CD4-positive, alpha-beta T cell treated with Interleukin-17A for 4 hours (primary cell): ENCODE results near the gene STIM1.
"Not testable (repeated sequence)": the region's sequence is repeated elsewhere in the genome, so short reads cannot be mapped to it uniquely, and the experiment has no call there.

Source experiments
- DNase-seq: peaks from one replicate; pipeline ENCODE4 v3.0.0-alpha.2; 2020; ENCODE audit warnings: mixed read lengths

Gene STIM1

DNA sequence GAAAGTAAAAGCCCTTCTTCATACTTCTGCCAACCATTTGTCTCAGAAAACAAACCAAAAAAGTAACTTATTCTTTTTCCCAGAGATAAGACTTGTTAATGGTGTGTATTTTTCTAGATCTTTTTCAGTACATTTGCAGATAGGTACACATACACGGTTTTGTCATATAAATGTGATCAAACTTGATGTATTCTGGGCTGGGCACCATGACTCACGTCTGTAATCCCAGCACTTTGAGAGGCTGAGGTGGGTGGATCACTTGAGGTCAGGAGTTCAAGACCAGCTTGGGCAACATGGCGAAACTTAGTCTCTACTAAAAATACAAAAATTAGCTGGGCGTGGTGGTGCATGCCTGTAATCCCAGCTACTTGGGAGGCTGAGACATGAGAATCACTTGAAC is 274.8 kb downstream of the STIM1 start:
- not testable (repeated sequence) for DNase-seq

DNA sequence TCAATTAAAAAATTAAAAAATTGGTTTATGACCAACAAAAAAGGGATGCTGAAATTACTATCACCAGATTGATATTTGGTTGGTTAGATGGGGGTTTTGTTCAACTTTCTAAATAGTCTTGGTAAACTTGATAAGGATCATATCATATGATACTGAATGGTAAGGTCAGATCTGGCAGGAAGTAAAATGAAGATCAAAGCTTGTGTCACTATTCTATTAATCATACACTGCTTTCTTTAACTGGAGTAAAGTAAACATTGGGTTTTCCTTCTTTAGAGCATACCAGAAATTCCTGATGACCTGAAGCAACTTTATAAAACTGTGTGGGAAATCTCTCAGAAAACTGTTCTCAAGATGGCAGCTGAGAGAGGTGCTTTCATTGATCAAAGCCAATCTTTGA is 279.3 kb downstream of the STIM1 start:
- no peak for DNase-seq

- no peak for DNase-seq
These were observed 283.0 kb downstream of the STIM1 start for GRCh38 chr11:4138497-4138896.

DNA sequence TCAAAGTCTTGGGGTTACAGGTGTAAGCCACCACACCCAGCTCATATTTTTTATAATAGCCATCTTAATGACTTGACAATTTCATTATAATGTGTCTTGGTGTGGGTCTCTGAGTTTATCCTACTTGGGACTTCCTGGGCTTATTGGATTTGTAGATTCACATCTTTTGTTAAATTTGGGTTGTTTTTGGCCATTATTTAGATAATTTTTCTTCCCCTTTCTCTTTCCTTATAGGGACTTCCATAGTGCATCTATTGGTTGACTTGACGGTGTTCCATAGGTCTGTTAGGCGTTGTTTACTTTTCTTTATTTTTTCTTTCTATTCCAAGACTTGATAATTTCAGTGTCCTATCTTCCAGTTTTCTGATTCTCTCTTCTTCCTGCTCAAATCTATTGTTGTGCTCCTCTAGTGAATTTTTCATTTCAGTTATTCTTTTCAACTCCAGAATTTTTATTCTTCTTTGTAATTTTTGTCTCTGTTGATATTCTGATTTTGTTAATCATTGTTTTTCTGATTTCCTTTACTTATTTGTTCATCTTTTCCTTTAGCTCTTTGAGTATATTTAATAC is 284.7 kb downstream of the STIM1 start:
- no peak for DNase-seq
